Hepatocyte (in vitro differentiated cells): ENCODE measurements around the gene SLC39A8. TPM values are rescaled to one million over a fixed set of nuclear protein-coding genes. Genes with fewer than 3 reads are reported as not detected.

Experiments used
- DNase-seq: peaks from one replicate; pipeline ENCODE4 v3.0.0-alpha.2; 2016; ENCODE audit warnings: low spot score
- H2AFZ ChIP-seq: fragments of 200-600 bp; sonication (generic); 2 replicates; pipeline ENCODE4 v1.6.0; 2016; ENCODE audit warnings: antibody characterized with exemption, mild to moderate bottlenecking
- H3K27ac ChIP-seq: fragments of 200-600 bp; sonication (generic); 2 replicates; pipeline ENCODE4 v1.5.1; 2016; ENCODE audit warnings: mild to moderate bottlenecking
- H3K27me3 ChIP-seq: fragments of 200-600 bp; sonication (generic); 2 replicates; pipeline ENCODE4 v1.6.1; 2016
- H3K36me3 ChIP-seq: fragments of 200-600 bp; sonication (generic); replicated peaks from 2 replicates; pipeline ENCODE4 v1.5.1; 2016; ENCODE audit warnings: low read depth; ENCODE audit not compliant: insufficient read depth
- H3K4me1 ChIP-seq: fragments of 200-600 bp; sonication (generic); 2 replicates; pipeline ENCODE4 v1.5.1; 2016; ENCODE audit warnings: mild to moderate bottlenecking, moderate library complexity; ENCODE audit not compliant: insufficient read depth
- H3K4me2 ChIP-seq: fragments of 200-600 bp; sonication (generic); 2 replicates; pipeline ENCODE4 v1.6.0; 2016
- H3K4me3 ChIP-seq: fragments of 200-600 bp; sonication (generic); 2 replicates; pipeline ENCODE4 v1.5.1; 2016; ENCODE audit warnings: mild to moderate bottlenecking
- H3K79me2 ChIP-seq: fragments of 200-600 bp; sonication (generic); 2 replicates; pipeline ENCODE4 v1.6.0; 2017; ENCODE audit warnings: mild to moderate bottlenecking
- H3K9me2 ChIP-seq: fragments of 200-600 bp; sonication (generic); replicated peaks from 2 replicates; pipeline ENCODE4 v1.6.0; 2017; ENCODE audit warnings: mild to moderate bottlenecking; ENCODE audit not compliant: insufficient read depth
- H3K9me3 ChIP-seq: fragments of 200-600 bp; sonication (generic); 2 replicates; pipeline ENCODE4 v1.5.1; 2016; ENCODE audit warnings: low read depth, mild to moderate bottlenecking
- H4K20me1 ChIP-seq: fragments of 200-600 bp; sonication (generic); 2 replicates; pipeline ENCODE4 v1.6.0; 2016; ENCODE audit warnings: mild to moderate bottlenecking; ENCODE audit not compliant: insufficient read depth, poor library complexity, severe bottlenecking
- CTCF ChIP-seq: fragments of 200-600 bp; sonication (generic); IDR thresholded peaks from 2 replicates; pipeline ENCODE4 v1.5.1; 2016; ENCODE audit warnings: antibody characterized with exemption, mild to moderate bottlenecking; ENCODE audit not compliant: poor library complexity
- EZH2 ChIP-seq: fragments of 200-600 bp; sonication (generic); IDR thresholded peaks from 2 replicates; pipeline ENCODE4 v1.6.1; 2016; ENCODE audit warnings: antibody characterized with exemption, mild to moderate bottlenecking, borderline replicate concordance
- EZH2phosphoT487 ChIP-seq: fragments of 200-600 bp; sonication (generic); IDR thresholded peaks from one replicate; pipeline ENCODE4 v1.6.1; 2018; ENCODE audit warnings: antibody characterized with exemption, mild to moderate bottlenecking, low read depth, moderate library complexity; ENCODE audit not compliant: unreplicated experiment, severe bottlenecking
- WGBS: methylation state at CpG from one replicate; pipeline ENCODE4 v1.1.6; 2016; ENCODE audit warnings: low lambda C conversion rate; ENCODE audit errors: missing lambda C conversion rate; 5-methylcytosine and 5-hydroxymethylcytosine counted together
- polyA plus RNA-seq: library from polyadenylated mRNA; unstranded; fragments of >200 nt; fragmentation: Nextera tagmentation; extraction: Ambion mirVana; gene quantifications from 2 replicates; pipeline ENCODE4 v1.2.1, GENCODE V29; 2016
- total RNA-seq: library from RNA; depleted of rRNA; stranded (reverse); fragments of >200 nt; gene quantifications from 2 replicates; pipeline ENCODE4 v1.2.3, GENCODE V29; 2014

The SLC39A8 gene
- total and polyA plus RNA-seq, 2 experiments from 2014 or later, result 15.9 to 22.3 TPM

GRCh38 chr4:102338405-102338804, 6.9 kb downstream of the SLC39A8 start:
- H3K9me3 ChIP-seq, result no peaks in the 10 kb centered on the region
- H3K27me3 ChIP-seq, result no peaks in the 10 kb centered on the region
- WGBS, result 97% methylated on average over 8 of the region's 8 CpGs
- H3K27ac ChIP-seq, result no peak overlapping the region
- H3K79me2 ChIP-seq, result peaks cover 9% of the 10 kb centered on the region
- no peaks in the 10 kb centered on the region for H3K36me3 ChIP-seq
- no peaks in the 10 kb centered on the region for H3K4me1 ChIP-seq
- no peaks in the 10 kb centered on the region for H4K20me1 ChIP-seq
- no peak for DNase-seq
- H3K9me2 ChIP-seq, result no peaks in the 10 kb centered on the region
- H2AFZ ChIP-seq, result no peak overlapping the region
- no peak overlapping the region for H3K4me3 ChIP-seq
- TF ChIP-seq EZH2phosphoT487, result no peak
- TF ChIP-seq EZH2, result no peak
- no peak for TF ChIP-seq CTCF
- H3K4me2 ChIP-seq, result no peak overlapping the region

- no peak for TF ChIP-seq CTCF
- no peak for TF ChIP-seq EZH2
- no peak for TF ChIP-seq EZH2phosphoT487
- Histone ChIP-seq H3K27me3 (no peaks in the 10 kb centered on the region), H3K9me2 (no peaks in the 10 kb centered on the region), H3K4me3 (no peak overlapping the region), H3K9me3 (no peaks in the 10 kb centered on the region), H3K4me2 (no peak overlapping the region), H3K4me1 (no peaks in the 10 kb centered on the region), H4K20me1 (no peaks in the 10 kb centered on the region), H3K36me3 (no peaks in the 10 kb centered on the region), H2AFZ (no peak overlapping the region), H3K27ac (no peak overlapping the region), H3K79me2 (peaks cover 3% of the 10 kb centered on the region)
- DNase-seq, result no peak
- 91% methylated on average over 2 of the region's 2 CpGs for WGBS
Measured at GRCh38 chr4:102335616-102336015, 9.7 kb downstream of the SLC39A8 start.

GRCh38 chr4:102334624-102335023, 10.7 kb downstream of the SLC39A8 start:
- Histone ChIP-seq H3K9me2 (no peaks in the 10 kb centered on the region), H3K4me2 (no peak overlapping the region), H2AFZ (no peak overlapping the region), H3K9me3 (no peaks in the 10 kb centered on the region), H3K4me1 (no peaks in the 10 kb centered on the region), H3K27me3 (no peaks in the 10 kb centered on the region), H3K79me2 (no peaks in the 10 kb centered on the region), H4K20me1 (no peaks in the 10 kb centered on the region), H3K27ac (no peak overlapping the region), H3K4me3 (no peak overlapping the region), H3K36me3 (no peaks in the 10 kb centered on the region)
- 100% methylated on average over 2 of the region's 2 CpGs for WGBS
- TF ChIP-seq EZH2phosphoT487 (no peak), CTCF (no peak), EZH2 (no peak)
- no peak for DNase-seq

- H3K9me3 ChIP-seq, result no peaks in the 10 kb centered on the region
Measured at GRCh38 chr4:102333787-102334186, 11.5 kb downstream of the SLC39A8 start.

More at GRCh38 chr4:102333787-102334186, 11.5 kb downstream of the SLC39A8 start:
- Histone ChIP-seq H3K79me2 (no peaks in the 10 kb centered on the region), H3K27me3 (no peaks in the 10 kb centered on the region), H3K27ac (no peak overlapping the region), H3K4me3 (no peak overlapping the region), H3K9me2 (no peaks in the 10 kb centered on the region), H3K4me2 (no peak overlapping the region), H2AFZ (no peak overlapping the region), H3K36me3 (no peaks in the 10 kb centered on the region), H3K4me1 (no peaks in the 10 kb centered on the region), H4K20me1 (no peaks in the 10 kb centered on the region)
- TF ChIP-seq EZH2phosphoT487 (no peak), CTCF (no peak), EZH2 (no peak)
- DNase-seq, result no peak
- WGBS, result 89% methylated on average over 3 of the region's 3 CpGs
